H1 (cell line): Measurements from ENCODE around the gene OGFOD3. TPM values are rescaled to one million over a fixed set of nuclear protein-coding genes. Genes with fewer than 3 reads are reported as not detected.
A peak's percentile ranks its signal among the peaks of the same experiment; 100 is the strongest.

Source experiments
- CTCF ChIA-PET: fragments of 300-600 bp; sonication (Branson Sonifier 250); formaldehyde crosslinking; loops from one replicate; lab custom pipeline; 2021; ENCODE audit not compliant: partially characterized antibody; lab: Charles Lee
- POLR2A ChIA-PET: fragments of 300-600 bp; sonication (Branson Sonifier 250); formaldehyde crosslinking; loops from one replicate; lab custom pipeline; 2021; ENCODE audit warnings: inconsistent platforms; ENCODE audit not compliant: partially characterized antibody; lab: Charles Lee
- DNase-seq, 2 experiments: peaks; one replicate each; pipeline versions ENCODE4 v3.0.0 to v3.0.0-alpha.2; 2010 to 2022; ENCODE audit warnings: low spot score in 2 of 2, low read depth in 1 of 2, mixed read lengths in 1 of 2
- FAIRE-seq: peaks from 2 replicates; lab custom pipeline; 2011; peaks lifted over from hg19 to GRCh38; lab: Jason Lieb, UNC
- H2AFZ ChIP-seq: 2 replicates; pipeline ENCODE4 v1.8.1; 2012; ENCODE audit warnings: low read length, inconsistent platforms
- H2AK5ac ChIP-seq: 2 replicates; pipeline ENCODE4 v1.6.1; 2013; ENCODE audit warnings: low read depth, low read length
- H2BK120ac ChIP-seq: replicated peaks from 2 replicates; pipeline ENCODE3; 2013; ENCODE audit warnings: low read depth, low read length, inconsistent platforms
- H2BK12ac ChIP-seq: 2 replicates; pipeline ENCODE4 v1.6.1; 2013; ENCODE audit warnings: low read depth, low read length
- H2BK15ac ChIP-seq: 2 replicates; pipeline ENCODE4 v1.6.1; 2013; ENCODE audit warnings: low read length
- H2BK20ac ChIP-seq: 2 replicates; pipeline ENCODE4 v1.6.1; 2013; ENCODE audit warnings: low read length
- H2BK5ac ChIP-seq: 2 replicates; pipeline ENCODE4 v1.6.1; 2013; ENCODE audit warnings: low read depth, low read length
- H3K14ac ChIP-seq: 2 replicates; pipeline ENCODE4 v1.6.1; 2013; ENCODE audit warnings: inconsistent platforms; ENCODE audit not compliant: insufficient read length
- H3K18ac ChIP-seq: 2 replicates; pipeline ENCODE4 v1.6.1; 2013; ENCODE audit warnings: low read length; ENCODE audit errors: extremely low read depth
- H3K23ac ChIP-seq: 2 replicates; pipeline ENCODE4 v1.6.1; 2013; ENCODE audit warnings: inconsistent platforms; ENCODE audit not compliant: insufficient read length
- H3K23me2 ChIP-seq: 2 replicates; pipeline ENCODE4 v1.6.1; 2013; ENCODE audit warnings: low read depth, low read length
- H3K27ac ChIP-seq: 2 replicates; pipeline ENCODE4 v1.6.1; 2011; ENCODE audit warnings: low read depth, low read length, inconsistent platforms
- H3K27me3 ChIP-seq, 4 experiments: replicated peaks in 1 of 4; 1 replicate in 1 of 4; 2 replicates in 3 of 4; pipeline versions ENCODE4 v1.6.1 to v1.8.1; 2011 to 2013; ENCODE audit warnings: low read length in 3 of 4, mild to moderate bottlenecking in 3 of 4, inconsistent platforms in 2 of 4, mixed read lengths in 2 of 4, moderate library complexity in 1 of 4; ENCODE audit not compliant: control insufficient read depth in 3 of 4, insufficient read depth in 3 of 4; ENCODE audit errors: extremely low read depth in 1 of 4
- H3K36me3 ChIP-seq, 4 experiments: 2 replicates each; pipeline versions ENCODE4 v1.6.1 to v1.8.1; 2011 to 2013; ENCODE audit warnings: mild to moderate bottlenecking in 4 of 4, low read length in 3 of 4, moderate library complexity in 2 of 4, control low read depth in 1 of 4, inconsistent platforms in 1 of 4; ENCODE audit not compliant: insufficient read depth in 4 of 4, control insufficient read depth in 2 of 4
- H3K4ac ChIP-seq: replicated peaks from 2 replicates; pipeline ENCODE3; 2013; ENCODE audit warnings: low read length, low read depth, mixed read lengths, inconsistent platforms; ENCODE audit not compliant: insufficient read length
- H3K4me1 ChIP-seq, 4 experiments: replicated peaks in 1 of 4; 1 replicate in 1 of 4; 2 replicates in 3 of 4; pipeline versions ENCODE4 v1.6.1 to v1.8.1; 2011 to 2013; ENCODE audit warnings: low read length in 3 of 4, inconsistent platforms in 2 of 4, mixed read lengths in 1 of 4; ENCODE audit not compliant: insufficient read depth in 4 of 4, control insufficient read depth in 3 of 4
- H3K4me2 ChIP-seq, 2 experiments: 2 replicates each; pipeline versions ENCODE4 v1.6.1 to v1.8.1; 2011 to 2013; ENCODE audit warnings: low read depth in 2 of 2, low read length in 2 of 2, control low read depth in 1 of 2, inconsistent platforms in 1 of 2, mild to moderate bottlenecking in 1 of 2; ENCODE audit not compliant: insufficient read depth in 1 of 2
- H3K4me3 ChIP-seq, 4 experiments: fragments of 200-600, 300-600 bp in 1 of 4; sonication (generic), shearing (Covaris generic), sonication (Bioruptor Twin) in 1 of 4; 2 replicates each; pipeline versions ENCODE4 v1.5.1 to v1.8.1; 2011 to 2016; ENCODE audit warnings: low read length in 4 of 4, low read depth in 3 of 4, control low read depth in 2 of 4, inconsistent platforms in 2 of 4, mild to moderate bottlenecking in 2 of 4, mixed read lengths in 1 of 4, moderate library complexity in 1 of 4; ENCODE audit not compliant: insufficient read depth in 2 of 4; ENCODE audit errors: extremely low read depth in 1 of 4
- H3K56ac ChIP-seq: replicated peaks from 2 replicates; pipeline ENCODE3; 2013; ENCODE audit warnings: low read depth, mild to moderate bottlenecking, mixed read lengths, low read length, inconsistent platforms; ENCODE audit not compliant: insufficient read length
- H3K79me1 ChIP-seq: 2 replicates; pipeline ENCODE4 v1.6.1; 2013; ENCODE audit warnings: low read depth, low read length, control low read depth
- H3K79me2 ChIP-seq, 2 experiments: 2 replicates each; pipeline versions ENCODE4 v1.6.1 to v1.8.1; 2012 to 2013; ENCODE audit warnings: low read length in 2 of 2, mild to moderate bottlenecking in 2 of 2, inconsistent platforms in 1 of 2; ENCODE audit not compliant: insufficient read depth in 2 of 2, control insufficient read depth in 1 of 2
- H3K9ac ChIP-seq, 4 experiments: replicated peaks in 1 of 4; 1 replicate in 1 of 4; 2 replicates in 3 of 4; pipeline versions ENCODE4 v1.6.1 to v1.8.1; 2011 to 2013; ENCODE audit warnings: low read depth in 3 of 4, low read length in 3 of 4, control low read depth in 2 of 4, mild to moderate bottlenecking in 2 of 4, moderate library complexity in 2 of 4, inconsistent platforms in 1 of 4; ENCODE audit errors: extremely low read depth in 1 of 4
- H3K9me3 ChIP-seq, 2 experiments: 2 replicates each; pipeline versions ENCODE4 v1.6.1 to v1.8.1; 2012 to 2013; ENCODE audit warnings: mild to moderate bottlenecking in 2 of 2, moderate library complexity in 2 of 2, control low read depth in 1 of 2, inconsistent platforms in 1 of 2, low read depth in 1 of 2, low read length in 1 of 2, mixed read lengths in 1 of 2; ENCODE audit not compliant: insufficient read depth in 2 of 2
- H4K20me1 ChIP-seq, 2 experiments: replicated peaks in 1 of 2; 2 replicates each; pipeline versions ENCODE3 to v1.8.1; 2011 to 2013; ENCODE audit warnings: inconsistent platforms in 2 of 2, low read length in 2 of 2, mild to moderate bottlenecking in 1 of 2; ENCODE audit not compliant: insufficient read depth in 2 of 2, control insufficient read depth in 1 of 2
- H4K5ac ChIP-seq: 2 replicates; pipeline ENCODE4 v1.6.1; 2013; ENCODE audit warnings: low read length, low read depth, mixed read lengths, inconsistent platforms; ENCODE audit not compliant: insufficient read length
- H4K8ac ChIP-seq: 2 replicates; pipeline ENCODE4 v1.8.0; 2013; ENCODE audit warnings: mild to moderate bottlenecking, moderate library complexity, low read length, inconsistent platforms; ENCODE audit not compliant: insufficient read depth; ENCODE audit errors: extremely low read depth
- H4K91ac ChIP-seq: replicated peaks from 2 replicates; pipeline ENCODE3; 2013; ENCODE audit warnings: low read length, mixed read lengths, inconsistent platforms; ENCODE audit not compliant: insufficient read length
- CREB1 ChIP-seq: IDR thresholded peaks from 2 replicates; pipeline ENCODE4 v1.6.1; 2012; ENCODE audit warnings: inconsistent platforms
- CTCF ChIP-seq, 3 experiments: IDR thresholded peaks; 1 replicate in 2 of 3; 2 replicates in 1 of 3; pipeline versions ENCODE4 v1.5.1 to v1.6.1; 2011; ENCODE audit warnings: low read length in 3 of 3, mild to moderate bottlenecking in 3 of 3, inconsistent platforms in 2 of 3, low read depth in 1 of 3, moderate library complexity in 1 of 3; ENCODE audit not compliant: insufficient read depth in 1 of 3; ENCODE audit errors: control extremely low read depth in 1 of 3
- HDAC2 ChIP-seq, 2 experiments: fragments of 300-600 bp in 1 of 2; sonication (generic) in 1 of 2; IDR thresholded peaks; 2 replicates each; pipeline ENCODE4 v1.6.1; 2011 to 2012; ENCODE audit warnings: low read depth in 2 of 2, low read length in 2 of 2, mild to moderate bottlenecking in 2 of 2, moderate library complexity in 2 of 2, borderline replicate concordance in 1 of 2, inconsistent platforms in 1 of 2
- RAD21 ChIP-seq, 2 experiments: IDR thresholded peaks in 1 of 2; conservative IDR thresholded peaks in 1 of 2; 2 replicates each; pipeline ENCODE4 v1.6.1; 2011; ENCODE audit warnings: low read depth in 2 of 2, low read length in 2 of 2, improper control_type of control experiment in 1 of 2, inconsistent platforms in 1 of 2, mild to moderate bottlenecking in 1 of 2, moderate library complexity in 1 of 2
- RBBP5 ChIP-seq: IDR thresholded peaks from 2 replicates; pipeline ENCODE4 v1.7.1; 2012; ENCODE audit warnings: low read depth, mild to moderate bottlenecking, inconsistent platforms, low read length, moderate library complexity, borderline replicate concordance
- SP4 ChIP-seq: IDR thresholded peaks from 2 replicates; pipeline ENCODE4 v1.6.1; 2012; ENCODE audit warnings: low read length, inconsistent platforms
- TEAD4 ChIP-seq: IDR thresholded peaks from 2 replicates; pipeline ENCODE4 v1.6.1; 2012; ENCODE audit warnings: low read depth, low read length, inconsistent platforms, mixed read lengths
- WGBS, 2 experiments: shearing (Covaris generic) in 1 of 2; methylation state at CpG; one replicate each; pipeline versions ENCODE4 v1.1.6 to v1.1.7; 2013 to 2015; ENCODE audit warnings: low lambda C conversion rate in 2 of 2, mixed read lengths in 2 of 2, inconsistent platforms in 1 of 2, low coverage in 1 of 2, missing lambda C conversion rate in 1 of 2; ENCODE audit not compliant: insufficient replicate concordance in 2 of 2, insufficient coverage in 1 of 2, insufficient read length in 1 of 2; ENCODE audit errors: extremely low coverage in 1 of 2, missing lambda C conversion rate in 1 of 2; 5-methylcytosine and 5-hydroxymethylcytosine counted together
- polyA plus RNA-seq, 7 experiments: library from polyadenylated mRNA; depleted of rRNA in 3 of 7; stranded (reverse) in 5 of 7; unstranded in 2 of 7; fragments of >200 nt in 5 of 7; fragments of 200-250 nt in 2 of 7; gene quantifications; 1 replicate in 5 of 7; 2 replicates in 1 of 7; 4 replicates in 1 of 7; pipeline versions ENCODE4 v1.2.1 to v1.2.3, GENCODE V29; 2011 to 2013; ENCODE audit warnings: missing spikeins in 2 of 7, mixed read lengths in 2 of 7
- total RNA-seq: library from RNA; stranded (reverse); fragmentation: NEBNext Ultra II Directional; extraction: Animal tissue kit (Norgen Biotek cat#: 25700); gene quantifications from 2 replicates; pipeline ENCODE4 v1.2.1, GENCODE V29; 2021

Gene OGFOD3
- total and polyA plus RNA-seq, 2 of the 8 experiments (the other 6 are each of a cell fraction or from before 2014, with no cell fraction given) = 21.1 to 21.8 TPM

GRCh38 chr17:82414548-82415281, 3.7 kb downstream of the OGFOD3 start:
- 0 out of 2 replicates have a peak overlapping the region, but pooled peaks have one; percentile 48 for H2BK20ac ChIP-seq
- POLR2A ChIA-PET = interaction anchor here (0.9 kb wide), 1 partner anchor 21 kb away, joined by 3 read pairs; no protein-coding TSS in a partner anchor
- TF ChIP-seq RBBP5 = no peak
- TF ChIP-seq SP4 = no peak
- TF ChIP-seq RAD21 (IDR thresholded peaks at IDR 0.05 in 1 of 2, conservative IDR thresholded peaks at IDR 0.05 in 1 of 2; ENCODE audit: low read depth in 2 of 2, low read length in 2 of 2) = peak; percentile 75
- peak in 1 of 2 experiments; percentile 90; a peak in 2 of 4 replicates for TF ChIP-seq HDAC2 (IDR thresholded peaks at IDR 0.05; ENCODE audit: borderline replicate concordance in 1 of 2, low read depth in 2 of 2, low read length in 2 of 2)
- peak; percentile 48 to 55 (median 50) for TF ChIP-seq CTCF (IDR thresholded peaks at IDR 0.05; ENCODE audit: control extremely low read depth in 1 of 3, insufficient read depth in 1 of 3, low read depth in 1 of 3, low read length in 3 of 3)
- 0 out of 2 replicates have a peak, but pooled peaks have one; percentile 14 for TF ChIP-seq CREB1
- no peak for TF ChIP-seq TEAD4

More at GRCh38 chr17:82414548-82415281, 3.7 kb downstream of the OGFOD3 start:
- Histone ChIP-seq H2BK12ac (no peak overlapping the region), H3K4ac (no peak overlapping the region), H3K27ac (no peak overlapping the region), H4K91ac (no peak overlapping the region), H4K20me1 (peaks cover 5 to 9% of the 10 kb centered on the region in 2 experiments), H3K23ac (no peak overlapping the region), H2AFZ (no peak overlapping the region), H2AK5ac (no peak overlapping the region), H3K79me1 (peaks cover 2% of the 10 kb centered on the region; the same call in 1 of the 2 replicates), H3K4me2 (peak overlapping the region in 1 of 2 experiments; percentile 61; a peak in 3 of 4 replicates), H3K27me3 (no peaks in the 10 kb centered on the region), H2BK120ac (no peak overlapping the region), H3K4me1 (peaks cover 0 to 3% (median 1%) of the 10 kb centered on the region in 4 experiments; a peak in 4 of 7 replicates), H3K4me3 (peak overlapping the region in 1 of 4 experiments; percentile 45; a peak in 2 of 8 replicates), H3K9ac (no peak overlapping the region), H3K9me3 (no peaks in the 10 kb centered on the region), H4K5ac (no peak overlapping the region), H3K18ac (no peak overlapping the region), H3K23me2 (peaks cover 6% of the 10 kb centered on the region), H3K56ac (no peak overlapping the region), H3K14ac (no peak overlapping the region), H3K79me2 (no peaks in the 10 kb centered on the region), H4K8ac (peak overlapping the region; percentile 4; the same call in 1 of the 2 replicates), H2BK15ac (peak overlapping the region; percentile 40; the same call in 1 of the 2 replicates), H2BK5ac (no peak overlapping the region), H3K36me3 (no peaks in the 10 kb centered on the region)
- FAIRE-seq (no peak), DNase-seq (peak; percentile 46 to 94)
- 29% methylated on average over 38 of the region's 38 CpGs; no CpG with 5 or more reads in 1 of the 2 experiments for WGBS, 2 experiments
- CTCF ChIA-PET = interaction anchor here (0.6 to 2.1 kb wide), 16 partner anchors 9 to 917 kb away, joined by 3 to 6 read pairs (median 3); no protein-coding TSS in a partner anchor
